Measurements from ENCODE around the gene BTG2.

The BTG2 gene

DNA sequence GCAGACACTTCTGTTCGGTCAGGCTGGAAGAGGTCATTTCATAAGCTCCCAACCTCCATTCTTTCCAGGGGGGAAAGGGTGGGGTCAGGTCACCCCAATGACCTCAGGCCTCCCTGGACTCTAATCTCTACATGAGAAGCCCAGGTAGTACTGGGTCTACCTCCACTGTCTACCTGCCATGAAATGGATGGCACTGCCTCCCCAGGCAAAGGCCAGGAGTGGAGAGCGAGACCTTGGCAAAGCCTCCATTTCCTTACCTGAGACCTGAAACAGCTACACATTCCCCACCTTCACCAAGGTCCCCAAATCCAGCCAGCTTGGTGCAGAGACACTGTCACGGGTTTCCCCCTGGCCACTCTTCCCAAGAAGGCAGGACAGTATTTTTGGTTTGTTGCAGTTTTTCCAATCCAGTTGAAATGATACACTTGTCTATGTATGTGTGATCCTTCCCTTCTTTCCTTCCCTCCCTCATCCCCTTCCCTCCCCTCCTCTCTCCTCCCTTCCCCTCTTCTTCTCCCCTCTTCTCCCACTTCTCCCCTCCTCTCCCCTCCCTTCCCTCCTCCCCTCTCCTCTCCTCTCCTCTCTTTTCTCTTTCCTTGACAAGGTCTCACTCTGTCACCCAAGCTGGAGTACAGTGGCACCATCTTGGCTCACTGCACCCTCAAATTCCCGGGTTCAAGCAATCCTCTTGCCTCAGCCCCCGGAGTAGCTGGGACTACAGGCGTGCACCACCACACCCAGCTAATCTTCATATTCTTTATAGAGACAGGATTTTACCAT, 16.1 kb downstream of the BTG2 start:
- no peak overlapping the region for H3K4me3 ChIP-seq (ENCODE audit: low read depth, low read length)
- no peak for TF ChIP-seq CTCF (IDR thresholded peaks at IDR 0.05; ENCODE audit: low read depth, low read length)

DNA sequence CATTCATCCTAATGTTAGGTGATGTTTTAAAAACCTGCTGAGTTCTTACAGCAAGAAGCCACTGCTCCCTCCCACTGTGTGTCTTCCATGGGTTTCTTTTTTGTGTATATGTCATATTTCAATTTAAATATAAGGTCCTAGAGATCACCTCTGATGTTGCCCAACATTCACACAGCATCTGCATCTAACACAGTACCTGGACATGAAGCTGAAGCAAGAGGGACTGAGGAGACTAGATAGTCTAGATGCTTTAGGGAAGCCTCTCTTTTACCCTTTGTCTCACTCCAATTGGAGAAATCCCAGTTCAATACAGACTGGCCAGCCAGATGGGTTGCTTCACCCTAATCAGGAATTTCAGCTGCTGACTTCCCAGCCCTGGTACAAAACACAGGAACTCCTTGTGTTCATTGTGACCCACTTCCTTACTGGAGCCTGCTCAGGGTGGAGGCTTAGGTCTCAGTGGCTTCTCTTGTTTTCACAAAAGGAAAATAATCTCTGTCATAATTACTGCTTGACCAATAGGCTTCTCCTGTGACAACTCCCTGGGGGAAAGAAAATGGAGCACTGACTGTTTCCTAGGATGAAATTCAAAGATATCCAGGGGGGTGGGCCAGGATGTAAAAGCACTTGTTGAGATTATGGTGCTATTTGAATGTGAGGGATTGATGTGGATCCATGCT, 17.3 kb downstream of the BTG2 start:
- no peak overlapping the region for H3K4me3 ChIP-seq (ENCODE audit: low read depth, low read length)
- TF ChIP-seq CTCF (IDR thresholded peaks at IDR 0.05; ENCODE audit: low read depth, low read length): no peak

GRCh38 chr1:203323587-203323986, 18.3 kb downstream of the BTG2 start:
- H3K4me3 ChIP-seq (ENCODE audit: low read depth, low read length): no peak overlapping the region
- TF ChIP-seq CTCF (IDR thresholded peaks at IDR 0.05; ENCODE audit: low read depth, low read length): no peak

- TF ChIP-seq CTCF (IDR thresholded peaks at IDR 0.05; ENCODE audit: low read depth, low read length): no peak
- no peak overlapping the region for H3K4me3 ChIP-seq (ENCODE audit: low read depth, low read length)
Observed at GRCh38 chr1:203324105-203325025, 19.0 kb downstream of the BTG2 start.

DNA sequence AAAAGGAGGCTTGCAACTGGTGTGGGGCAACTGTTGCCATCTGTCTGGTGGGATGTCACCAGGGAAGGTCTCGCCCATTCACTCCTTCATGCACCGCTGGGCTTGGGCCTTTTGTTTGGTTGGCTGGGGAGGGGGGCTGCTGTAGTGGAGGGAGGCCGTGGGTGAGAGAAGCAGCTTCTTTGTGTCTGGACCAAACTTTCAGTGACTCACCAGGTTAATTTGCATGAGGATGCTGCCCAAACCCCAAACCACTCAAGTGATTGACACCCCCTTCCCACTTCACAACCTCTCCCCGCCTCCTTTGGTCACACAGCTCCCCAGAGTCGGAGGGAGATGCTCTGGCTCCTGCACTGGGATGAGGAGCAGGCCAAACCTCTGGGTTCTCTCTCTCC, 19.7 kb downstream of the BTG2 start:
- no peak for TF ChIP-seq CTCF (IDR thresholded peaks at IDR 0.05; ENCODE audit: low read depth, low read length)
- no peak overlapping the region for H3K4me3 ChIP-seq (ENCODE audit: low read depth, low read length)

DNA sequence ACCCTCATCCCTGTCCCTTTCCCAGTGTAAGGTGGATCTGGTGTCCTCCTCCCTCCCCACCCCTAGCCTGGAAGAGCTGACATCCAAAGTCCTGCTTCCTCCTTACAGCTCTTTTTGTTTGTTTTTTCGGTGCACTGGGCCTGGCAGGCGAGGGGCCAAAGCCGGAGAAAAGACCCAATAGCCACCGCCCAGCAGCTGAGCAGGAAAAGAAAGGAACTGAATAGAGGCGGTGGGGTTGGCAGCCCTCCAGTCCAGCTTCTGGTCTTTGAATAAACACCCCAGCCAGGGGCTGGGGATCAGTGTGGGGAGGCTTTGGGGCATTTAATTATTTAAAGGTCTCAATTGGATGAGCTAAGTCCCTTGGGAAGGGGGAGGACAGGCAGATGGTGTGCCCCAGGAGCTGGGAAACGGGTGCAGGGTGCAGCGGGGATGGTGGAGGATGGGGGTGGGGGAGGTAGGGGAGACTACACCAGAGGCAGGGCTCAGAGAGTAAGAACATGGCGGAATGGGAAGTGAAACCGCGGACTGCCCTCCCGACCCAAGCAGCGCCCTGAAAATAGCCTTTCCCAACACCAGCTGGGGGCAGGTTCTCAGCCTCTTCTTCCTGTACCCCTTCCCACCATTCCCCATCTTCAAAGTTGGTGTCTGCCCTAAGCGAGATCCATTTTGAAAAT, 20.2 kb downstream of the BTG2 start:
- no peak for TF ChIP-seq CTCF (IDR thresholded peaks at IDR 0.05; ENCODE audit: low read depth, low read length)
- H3K4me3 ChIP-seq (ENCODE audit: low read depth, low read length): no peak overlapping the region
